ENCODE measurements around the gene NDUFA8. TPM values are rescaled to one million over a fixed set of nuclear protein-coding genes. Genes with fewer than 3 reads are reported as not detected.

NDUFA8 gene
- total RNA-seq, 1 experiment from 2014 or later = 55.5 TPM

- no TSS peak for BruUV-seq (replicated peaks)
- DNase-seq (ENCODE audit: low read depth, low spot score) (no peak), ATAC-seq (no peak)
- POLR2A ChIA-PET = no interaction called here
- in situ Hi-C loops (cut with HindIII; ENCODE audit: low pct_unique_long_range_greater_than_20kb, low sequenced_read_pairs) = no loop called here
- intact Hi-C loops (cut with micrococcal nuclease; ENCODE audit: unreplicated experiment) = no loop called here
- Histone ChIP-seq H3K9me3 (ENCODE audit: control insufficient read depth, insufficient read depth, low read depth, low read length) (no peaks in the 10 kb centered on the region), H3K27ac (ENCODE audit: low read length) (no peak overlapping the region), H3K36me3 (ENCODE audit: control insufficient read depth, insufficient read depth, low read length) (no peaks in the 10 kb centered on the region), H3K4me1 (ENCODE audit: control insufficient read depth, insufficient read depth, low read length) (no peaks in the 10 kb centered on the region; the same call in 1 of the 2 replicates), H3K27me3 (ENCODE audit: control insufficient read depth, insufficient read depth, low read length) (no peaks in the 10 kb centered on the region), H3K4me3 (ENCODE audit: low read depth in 2 of 2, low read length in 2 of 2) (no peak overlapping the region)
- CTCF ChIA-PET = no interaction called here
- no peak for TF ChIP-seq POLR2AphosphoS5 (IDR thresholded peaks at IDR 0.05; ENCODE audit: low read depth, low read length)
- no peak for TF ChIP-seq TCF7L2 (IDR thresholded peaks at IDR 0.05; ENCODE audit: low read depth, low read length)
- TF ChIP-seq, protein P1, sequence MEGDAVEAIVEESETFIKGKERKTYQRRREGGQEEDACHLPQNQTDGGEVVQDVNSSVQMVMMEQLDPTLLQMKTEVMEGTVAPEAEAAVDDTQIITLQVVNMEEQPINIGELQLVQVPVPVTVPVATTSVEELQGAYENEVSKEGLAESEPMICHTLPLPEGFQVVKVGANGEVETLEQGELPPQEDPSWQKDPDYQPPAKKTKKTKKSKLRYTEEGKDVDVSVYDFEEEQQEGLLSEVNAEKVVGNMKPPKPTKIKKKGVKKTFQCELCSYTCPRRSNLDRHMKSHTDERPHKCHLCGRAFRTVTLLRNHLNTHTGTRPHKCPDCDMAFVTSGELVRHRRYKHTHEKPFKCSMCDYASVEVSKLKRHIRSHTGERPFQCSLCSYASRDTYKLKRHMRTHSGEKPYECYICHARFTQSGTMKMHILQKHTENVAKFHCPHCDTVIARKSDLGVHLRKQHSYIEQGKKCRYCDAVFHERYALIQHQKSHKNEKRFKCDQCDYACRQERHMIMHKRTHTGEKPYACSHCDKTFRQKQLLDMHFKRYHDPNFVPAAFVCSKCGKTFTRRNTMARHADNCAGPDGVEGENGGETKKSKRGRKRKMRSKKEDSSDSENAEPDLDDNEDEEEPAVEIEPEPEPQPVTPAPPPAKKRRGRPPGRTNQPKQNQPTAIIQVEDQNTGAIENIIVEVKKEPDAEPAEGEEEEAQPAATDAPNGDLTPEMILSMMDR (IDR thresholded peaks at IDR 0.05) = no peak
- TF ChIP-seq SIN3A (IDR thresholded peaks at IDR 0.05; ENCODE audit: borderline replicate concordance, insufficient read depth, low read depth, low read length) = no peak
- TF ChIP-seq REST (IDR thresholded peaks at IDR 0.05; ENCODE audit: insufficient read depth in 1 of 2, low read depth in 2 of 2, low read length in 1 of 2) = no peak
These were observed 28.7 kb downstream of the NDUFA8 start for GRCh38 chr9:122130837-122131236.

DNA sequence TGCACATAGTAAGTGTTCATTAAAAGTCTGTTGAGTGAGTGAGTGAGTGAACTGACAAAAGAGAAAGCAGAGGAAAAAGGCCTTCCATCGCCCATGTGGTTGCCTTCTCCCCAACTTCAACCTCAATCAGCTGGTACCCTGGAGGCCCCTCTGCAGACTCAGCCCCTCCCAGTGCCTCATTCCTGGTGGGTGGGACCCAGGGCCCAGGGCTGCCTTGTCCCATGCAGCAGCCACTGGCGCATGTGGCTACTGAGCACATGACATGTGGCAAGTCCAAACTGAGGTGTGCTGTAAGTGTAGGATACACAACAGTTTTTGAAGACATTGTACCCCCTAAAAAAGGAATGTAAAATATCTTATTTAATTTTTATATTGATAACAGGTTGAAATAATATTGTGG lies 29.6 kb downstream of the NDUFA8 start:
- H3K9me3 ChIP-seq (ENCODE audit: control insufficient read depth, insufficient read depth, low read depth, low read length) = no peaks in the 10 kb centered on the region
- no peaks in the 10 kb centered on the region for H3K36me3 ChIP-seq (ENCODE audit: control insufficient read depth, insufficient read depth, low read length)
- no peaks in the 10 kb centered on the region for H3K27me3 ChIP-seq (ENCODE audit: control insufficient read depth, insufficient read depth, low read length)
- in situ Hi-C loops (cut with HindIII; ENCODE audit: low pct_unique_long_range_greater_than_20kb, low sequenced_read_pairs) (no loop called here), intact Hi-C loops (cut with micrococcal nuclease; ENCODE audit: unreplicated experiment) (loop anchor here (5.0 to 10.0 kb wide), 2 partner anchors 322 to 685 kb away; no protein-coding TSS in a partner anchor)
- no TSS peak for BruUV-seq (replicated peaks)
- no peaks in the 10 kb centered on the region; the same call in 1 of the 2 replicates for H3K4me1 ChIP-seq (ENCODE audit: control insufficient read depth, insufficient read depth, low read length)
- POLR2A ChIA-PET = no interaction called here
- no peak for ATAC-seq
- H3K27ac ChIP-seq (ENCODE audit: low read length) = no peak overlapping the region
- no peak overlapping the region for H3K4me3 ChIP-seq (ENCODE audit: low read depth in 2 of 2, low read length in 2 of 2)
- CTCF ChIA-PET = interaction anchor here (0.8 kb wide), 1 partner anchor 220 kb away, joined by 3 read pairs; no protein-coding TSS in a partner anchor
- TF ChIP-seq TCF7L2 (IDR thresholded peaks at IDR 0.05; ENCODE audit: low read depth, low read length) (no peak), POLR2AphosphoS5 (IDR thresholded peaks at IDR 0.05; ENCODE audit: low read depth, low read length) (no peak), SIN3A (IDR thresholded peaks at IDR 0.05; ENCODE audit: borderline replicate concordance, insufficient read depth, low read depth, low read length) (no peak), REST (IDR thresholded peaks at IDR 0.05; ENCODE audit: insufficient read depth in 1 of 2, low read depth in 2 of 2, low read length in 1 of 2) (no peak)
- TF ChIP-seq, protein P1 (IDR thresholded peaks at IDR 0.05) = no peak
- DNase-seq (ENCODE audit: low read depth, low spot score) = no peak

Data from Panc1 (cell line).